H9 (cell line): ENCODE measurements around the gene MED23. TPM values are rescaled to one million over a fixed set of nuclear protein-coding genes. Genes with fewer than 3 reads are reported as not detected.

ENCODE experiments used
- DNase-seq: peaks from one replicate; pipeline ENCODE4 v3.0.0-alpha.2; 2017
- H2AFZ ChIP-seq: one replicate; pipeline ENCODE4 v1.6.1; 2013; ENCODE audit warnings: mild to moderate bottlenecking, low read length, control low read depth, moderate library complexity
- H2AK5ac ChIP-seq: 2 replicates; pipeline ENCODE4 v1.6.1; 2013; ENCODE audit warnings: low read length, control low read depth, mixed read lengths; ENCODE audit not compliant: insufficient read length
- H2BK120ac ChIP-seq: one replicate; pipeline ENCODE4 v1.6.1; 2013; ENCODE audit warnings: low read depth, mild to moderate bottlenecking, low read length, control low read depth, inconsistent platforms; ENCODE audit not compliant: poor library complexity, severe bottlenecking
- H2BK12ac ChIP-seq: 2 replicates; pipeline ENCODE4 v1.6.1; 2013; ENCODE audit warnings: low read length, control low read depth, mixed read lengths, low read depth; ENCODE audit not compliant: insufficient read length
- H2BK15ac ChIP-seq: 2 replicates; pipeline ENCODE4 v1.6.1; 2013; ENCODE audit warnings: low read depth, low read length, control low read depth
- H2BK20ac ChIP-seq: one replicate; pipeline ENCODE4 v1.6.1; 2013; ENCODE audit warnings: low read depth, mild to moderate bottlenecking, low read length, control low read depth, inconsistent platforms; ENCODE audit not compliant: poor library complexity, severe bottlenecking
- H2BK5ac ChIP-seq: 2 replicates; pipeline ENCODE4 v1.6.1; 2013; ENCODE audit warnings: low read length, control low read depth, mixed read lengths; ENCODE audit not compliant: insufficient read length
- H3K14ac ChIP-seq: 2 replicates; pipeline ENCODE4 v1.6.1; 2013; ENCODE audit warnings: low read length, control low read depth; ENCODE audit not compliant: insufficient read depth
- H3K18ac ChIP-seq: 2 replicates; pipeline ENCODE4 v1.6.1; 2013; ENCODE audit warnings: low read depth, mild to moderate bottlenecking, mixed read lengths, low read length, control low read depth; ENCODE audit not compliant: insufficient read length
- H3K23ac ChIP-seq: 2 replicates; pipeline ENCODE4 v1.6.1; 2013; ENCODE audit warnings: low read length, control low read depth, mixed read lengths, low read depth; ENCODE audit not compliant: insufficient read length
- H3K23me2 ChIP-seq: 2 replicates; pipeline ENCODE4 v1.6.1; 2013; ENCODE audit warnings: low read depth, mild to moderate bottlenecking, mixed read lengths, low read length, control low read depth; ENCODE audit not compliant: insufficient read length, poor library complexity, severe bottlenecking
- H3K27ac ChIP-seq: 2 replicates; pipeline ENCODE4 v1.5.1; 2013; ENCODE audit warnings: low read length, control low read depth, mixed read lengths, low read depth; ENCODE audit not compliant: insufficient read length
- H3K27me3 ChIP-seq: 2 replicates; pipeline ENCODE4 v1.6.1; 2013; ENCODE audit warnings: low read length, control low read depth, inconsistent platforms; ENCODE audit not compliant: insufficient read depth
- H3K4ac ChIP-seq: 2 replicates; pipeline ENCODE4 v1.6.1; 2013; ENCODE audit warnings: low read depth, mild to moderate bottlenecking, control low read depth, inconsistent platforms, low read length, moderate library complexity
- H3K4me1 ChIP-seq: 2 replicates; pipeline ENCODE4 v1.6.1; 2013; ENCODE audit warnings: low read length, control low read depth, inconsistent platforms; ENCODE audit not compliant: insufficient read depth
- H3K4me2 ChIP-seq: 2 replicates; pipeline ENCODE4 v1.6.1; 2013; ENCODE audit warnings: low read length, control low read depth, mixed read lengths; ENCODE audit not compliant: insufficient read length, insufficient read depth
- H3K56ac ChIP-seq: 2 replicates; pipeline ENCODE4 v1.6.1; 2013; ENCODE audit warnings: low read depth, mild to moderate bottlenecking, mixed read lengths, low read length, control low read depth; ENCODE audit not compliant: insufficient read length
- H3K79me1 ChIP-seq: 2 replicates; pipeline ENCODE4 v1.6.1; 2013; ENCODE audit warnings: low read depth, mild to moderate bottlenecking, moderate library complexity, low read length, control low read depth, inconsistent platforms; ENCODE audit not compliant: insufficient read depth, poor library complexity, severe bottlenecking
- H3K79me2 ChIP-seq: 2 replicates; pipeline ENCODE4 v1.6.1; 2013; ENCODE audit warnings: low read length, control low read depth, inconsistent platforms; ENCODE audit not compliant: insufficient read depth
- H3K9ac ChIP-seq: 2 replicates; pipeline ENCODE4 v1.6.1; 2013; ENCODE audit warnings: low read length, control low read depth, mixed read lengths; ENCODE audit not compliant: insufficient read length; ENCODE audit errors: extremely low read depth
- H3K9me3 ChIP-seq: one replicate; pipeline ENCODE4 v1.6.1; 2013; ENCODE audit warnings: low read depth, low read length, inconsistent platforms; ENCODE audit not compliant: control insufficient read depth
- H3T11ph ChIP-seq: one replicate; pipeline ENCODE4 v1.6.1; 2013; ENCODE audit warnings: mild to moderate bottlenecking, low read length, control low read depth, inconsistent platforms
- H4K20me1 ChIP-seq: one replicate; pipeline ENCODE4 v1.6.1; 2013; ENCODE audit not compliant: control insufficient read depth, insufficient read length, insufficient read depth
- H4K5ac ChIP-seq: 2 replicates; pipeline ENCODE4 v1.6.1; 2013; ENCODE audit warnings: low read depth, mild to moderate bottlenecking, mixed read lengths, low read length, control low read depth; ENCODE audit not compliant: insufficient read length
- H4K8ac ChIP-seq: replicated peaks from 2 replicates; pipeline ENCODE4 v1.6.1; 2013; ENCODE audit warnings: low read length, control low read depth, mixed read lengths, low read depth; ENCODE audit not compliant: insufficient read length
- H4K91ac ChIP-seq: 2 replicates; pipeline ENCODE4 v1.6.1; 2013; ENCODE audit warnings: low read depth, mild to moderate bottlenecking, moderate library complexity, mixed read lengths, low read length, control low read depth; ENCODE audit not compliant: insufficient read length
- H3K27ac Mint-ChIP-seq, 3 experiments: 2 replicates in 2 of 3; 3 replicates in 1 of 3; pipeline ENCODE4 v1.8.0; 2020 to 2021; ENCODE audit warnings: mixed read lengths in 3 of 3, mild to moderate bottlenecking in 1 of 3, moderate library complexity in 1 of 3
- H3K27me3 Mint-ChIP-seq: 2 replicates; pipeline ENCODE4 v1.8.0; 2021; ENCODE audit warnings: low read depth, mild to moderate bottlenecking, moderate library complexity, mixed read lengths
- H3K36me3 Mint-ChIP-seq, 3 experiments: 2 replicates in 2 of 3; 3 replicates in 1 of 3; pipeline ENCODE4 v1.8.0; 2020 to 2021; ENCODE audit warnings: low read depth in 3 of 3, mixed read lengths in 3 of 3; ENCODE audit not compliant: insufficient read depth in 1 of 3
- H3K4me1 Mint-ChIP-seq, 2 experiments: 2 replicates each; pipeline ENCODE4 v1.8.0; 2020; ENCODE audit warnings: mixed read lengths in 2 of 2
- H3K4me3 Mint-ChIP-seq, 2 experiments: 2 replicates in 1 of 2; 3 replicates in 1 of 2; pipeline ENCODE4 v1.8.0; 2020 to 2021; ENCODE audit warnings: mild to moderate bottlenecking in 2 of 2, mixed read lengths in 2 of 2, moderate library complexity in 1 of 2
- H3K9me3 Mint-ChIP-seq, 2 experiments: 2 replicates in 1 of 2; 3 replicates in 1 of 2; pipeline ENCODE4 v1.8.0; 2020; ENCODE audit warnings: mild to moderate bottlenecking in 2 of 2, mixed read lengths in 2 of 2, moderate library complexity in 1 of 2
- CTCF ChIP-seq: fragments of 200-600 bp; sonication (generic); conservative IDR thresholded peaks from 3 replicates; pipeline ENCODE4 v1.8.0; 2021; ENCODE audit warnings: antibody characterized with exemption, mild to moderate bottlenecking
- WGBS: extraction: QIAGEN DNeasy Blood & Tissue Kit; methylation state at CpG from one replicate; pipeline ENCODE4 v1.1.7; 2013; ENCODE audit warnings: missing lambda C conversion rate, low lambda C conversion rate, mixed read lengths; ENCODE audit not compliant: insufficient read length; ENCODE audit errors: extremely low coverage; 5-methylcytosine and 5-hydroxymethylcytosine counted together
- total RNA-seq: library from RNA; stranded (reverse); gene quantifications from 2 replicates; pipeline ENCODE4 v1.2.1, GENCODE V29; 2021

Gene MED23
- total RNA-seq, 1 experiment from 2014 or later, result 16.2 TPM

GRCh38 chr6:131602781-131603312, 25.2 kb downstream of the MED23 start:
- WGBS, result no CpG with 5 or more reads among the region's 1 CpG
- DNase-seq, result no peak

More at GRCh38 chr6:131602781-131603312, 25.2 kb downstream of the MED23 start:
- Histone ChIP-seq H3K27me3 (no peaks in the 10 kb centered on the region), H3K9me3 (no peaks in the 10 kb centered on the region), H3K79me2 (no peaks in the 10 kb centered on the region), H4K8ac (no peak overlapping the region), H3K56ac (no peak overlapping the region), H2BK120ac (no peak overlapping the region), H2BK15ac (no peak overlapping the region), H2AK5ac (no peak overlapping the region), H4K20me1 (no peaks in the 10 kb centered on the region), H2BK5ac (no peak overlapping the region), H3K14ac (no peak overlapping the region), H3K23ac (no peak overlapping the region), H3K23me2 (no peaks in the 10 kb centered on the region), H3K79me1 (no peaks in the 10 kb centered on the region), H4K91ac (no peak overlapping the region), H3K4ac (no peak overlapping the region), H3K18ac (no peak overlapping the region), H3K4me2 (no peak overlapping the region), H2AFZ (no peak overlapping the region), H2BK20ac (no peak overlapping the region), H3K9ac (no peak overlapping the region), H3K4me1 (no peaks in the 10 kb centered on the region), H3K27ac (no peak overlapping the region), H3T11ph (no peak overlapping the region), H2BK12ac (no peak overlapping the region), H4K5ac (no peak overlapping the region)
- peaks cover 2 to 54% (median 49%) of the 10 kb centered on the region in 3 experiments; a peak in 5 of 7 replicates for H3K36me3 Mint-ChIP-seq
- no peak overlapping the region for H3K27ac Mint-ChIP-seq
- H3K27me3 Mint-ChIP-seq, result no peaks in the 10 kb centered on the region
- no peak overlapping the region for H3K4me3 Mint-ChIP-seq
- no peak for TF ChIP-seq CTCF
- H3K9me3 Mint-ChIP-seq, result no peaks in the 10 kb centered on the region
- no peaks in the 10 kb centered on the region for H3K4me1 Mint-ChIP-seq
